Stimulated activated CD4-positive, alpha-beta T cell treated with anti-CD3 and anti-CD28 coated beads, Interleukin-4, amount 100 ng/mL, for 4 hours (primary cell): ENCODE measurements around the gene SNAP47.

Experiments
- DNase-seq, 2 experiments: peaks; one replicate each; pipeline ENCODE4 v3.0.0-alpha.2; 2020

Gene SNAP47

DNA sequence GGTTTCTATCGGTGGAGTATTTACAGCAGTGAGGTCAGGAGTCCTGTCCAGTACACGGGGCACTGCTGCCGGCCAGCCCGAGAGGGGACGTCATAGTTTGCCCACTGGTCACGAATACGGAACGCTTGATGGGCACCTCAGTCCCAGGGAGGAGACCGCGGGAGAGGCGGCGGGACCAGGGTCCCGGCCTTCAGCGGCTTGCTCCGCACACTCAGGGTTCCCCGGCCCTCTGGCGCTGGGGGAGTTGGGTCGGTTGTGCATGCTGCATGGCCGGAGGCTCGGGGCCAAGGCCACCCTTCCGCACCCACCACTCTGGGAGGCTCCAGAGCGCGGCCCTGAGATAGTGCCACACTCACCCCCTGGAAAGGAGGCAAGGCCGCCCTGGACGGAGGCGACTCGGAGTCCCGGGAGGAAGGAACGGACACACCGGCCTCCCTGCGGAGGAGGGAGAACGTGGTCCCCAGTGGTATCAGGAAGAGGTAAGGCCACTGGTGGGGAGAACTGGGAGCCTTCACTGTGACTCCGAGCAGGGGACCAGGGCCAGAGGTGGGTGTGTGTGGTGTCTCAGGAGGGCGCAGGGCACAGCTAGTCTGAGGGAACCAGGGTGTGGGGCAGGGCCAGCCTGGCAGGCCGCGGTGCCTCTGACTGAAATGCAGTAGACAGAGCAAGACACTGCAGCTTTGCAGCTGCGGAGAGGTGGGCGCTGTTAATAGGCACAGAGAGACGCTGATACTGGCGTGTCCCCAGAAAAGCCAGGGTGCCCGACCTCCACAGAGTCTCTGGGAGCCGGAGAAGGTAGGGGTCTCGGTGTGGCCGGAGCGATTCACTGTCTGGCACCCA is 51.7 kb downstream of the SNAP47 start:
- DNase-seq: no peak

DNA sequence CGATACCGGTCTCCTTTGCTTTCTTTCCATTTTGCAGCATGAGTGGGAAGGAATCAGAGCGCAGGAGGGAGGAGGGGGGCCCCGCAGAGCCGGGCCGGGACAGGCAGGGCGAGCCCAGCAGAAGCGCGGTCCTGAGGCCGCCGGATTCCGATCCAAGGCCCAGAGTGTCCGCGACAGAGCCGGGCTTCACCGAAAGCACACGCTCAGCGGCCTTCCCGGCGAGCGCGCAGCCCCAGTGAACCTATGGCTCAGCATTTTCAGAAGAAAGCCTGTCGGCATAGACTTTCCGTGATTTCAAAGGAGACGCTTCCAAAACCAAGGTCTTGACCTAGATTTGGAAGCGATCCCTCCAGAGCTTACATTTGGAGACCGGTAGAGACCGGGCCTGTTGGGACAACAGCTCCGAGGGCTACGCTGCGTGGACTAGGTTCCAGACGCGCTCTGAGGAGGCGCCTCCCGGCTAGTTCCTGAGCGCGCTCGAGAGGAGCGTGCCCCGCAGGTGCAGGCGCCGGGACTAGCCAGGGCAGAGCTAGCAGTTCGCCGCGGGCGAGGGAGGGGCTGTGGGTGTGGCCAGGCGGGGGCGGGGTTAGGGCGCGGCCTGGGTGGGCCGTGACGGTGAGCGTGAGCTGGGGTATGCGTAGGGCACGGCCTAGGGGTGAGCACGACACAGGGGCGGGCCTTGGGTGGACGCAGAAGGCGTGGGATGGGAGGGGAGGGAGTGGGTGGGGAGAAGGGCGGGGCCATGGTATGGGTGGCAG is 52.5 kb downstream of the SNAP47 start:
- DNase-seq: peak; percentile 91 to 92

DNA sequence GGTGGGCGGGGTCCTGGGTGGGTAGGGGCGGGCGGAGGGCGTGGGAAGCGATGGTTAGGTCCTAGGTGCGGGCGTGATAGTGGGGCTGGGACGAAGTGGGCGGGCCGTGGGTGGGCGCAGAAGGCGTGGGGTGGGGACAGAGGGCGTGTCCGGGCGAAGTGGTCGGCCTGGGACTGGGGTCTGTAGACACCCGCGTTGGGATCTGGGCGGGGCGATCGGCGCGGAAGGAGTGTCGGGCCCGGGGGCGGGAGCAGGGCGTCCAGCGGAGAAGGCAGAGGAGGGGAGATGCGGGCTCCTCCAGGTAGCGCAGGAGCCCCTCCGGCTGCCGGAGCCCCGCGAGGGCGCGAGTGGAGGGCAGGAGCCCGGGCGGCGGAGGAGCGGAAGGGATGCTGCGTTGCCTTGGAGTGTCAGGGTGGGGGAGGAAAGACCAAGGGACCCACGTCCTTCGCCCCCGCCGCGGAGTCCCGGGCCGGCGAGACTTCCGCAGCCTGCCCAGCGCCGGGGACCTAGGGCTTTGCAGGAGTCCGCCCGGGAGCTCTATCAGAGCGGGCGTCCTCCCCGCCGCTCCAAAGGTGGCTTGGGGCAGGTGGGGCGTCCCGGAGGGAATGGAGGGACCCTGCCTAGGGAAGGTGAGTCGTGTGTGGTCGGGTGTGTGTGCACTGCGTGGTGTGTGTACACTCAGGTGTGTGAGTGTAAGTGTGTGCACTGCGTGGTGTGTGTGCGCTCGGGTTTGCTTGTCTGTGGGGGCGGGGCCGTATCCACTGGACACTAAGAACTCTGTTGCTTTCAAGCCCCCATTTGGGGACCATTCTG is 53.2 kb downstream of the SNAP47 start:
- DNase-seq: no peak

DNA sequence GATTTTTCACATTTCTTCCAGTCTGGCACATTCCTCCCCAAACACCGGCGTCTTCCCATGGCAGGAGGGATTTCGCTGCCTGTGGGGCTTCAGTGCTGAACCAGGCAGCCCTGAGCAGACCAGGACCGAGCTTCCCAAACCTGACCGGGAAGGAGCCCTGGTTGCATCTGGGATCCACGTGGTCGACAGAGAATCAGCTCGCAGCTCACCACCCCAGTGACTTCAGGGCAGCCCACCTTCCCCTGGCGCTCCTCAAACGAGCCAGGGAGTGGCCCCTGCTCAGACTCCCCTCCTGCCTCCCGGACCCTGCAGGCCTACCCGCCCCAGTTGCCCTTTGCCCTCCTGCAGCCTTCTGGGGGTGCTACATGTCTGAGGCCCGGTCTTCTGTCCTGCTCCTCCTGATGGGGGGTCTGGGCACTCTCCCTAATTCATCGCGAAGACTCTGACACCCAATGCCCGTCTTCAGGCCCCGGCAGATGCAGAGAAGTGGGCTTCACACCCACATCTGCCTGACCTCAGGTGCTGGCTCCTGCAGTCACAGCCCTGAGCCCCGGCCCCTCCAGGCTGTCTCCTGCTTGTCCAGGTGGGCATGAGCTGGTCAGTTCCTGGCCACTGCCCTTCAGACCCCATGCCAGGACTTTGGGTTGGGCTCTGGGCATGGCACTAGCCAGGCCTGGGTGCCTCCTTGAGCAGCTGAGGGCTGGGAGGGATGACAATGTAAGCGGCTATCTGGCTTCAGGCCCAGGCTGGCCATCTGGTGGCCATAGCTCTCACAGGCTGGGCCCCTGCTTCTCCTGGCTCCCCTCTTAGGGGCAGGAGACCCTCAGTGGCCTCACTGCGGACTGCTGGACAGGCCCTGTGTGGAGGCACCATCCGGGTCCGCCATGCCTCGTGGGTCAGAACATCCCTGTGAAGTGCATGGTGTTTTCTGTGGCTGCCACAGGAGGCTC is 54.1 kb downstream of the SNAP47 start:
- DNase-seq: no peak

DNA sequence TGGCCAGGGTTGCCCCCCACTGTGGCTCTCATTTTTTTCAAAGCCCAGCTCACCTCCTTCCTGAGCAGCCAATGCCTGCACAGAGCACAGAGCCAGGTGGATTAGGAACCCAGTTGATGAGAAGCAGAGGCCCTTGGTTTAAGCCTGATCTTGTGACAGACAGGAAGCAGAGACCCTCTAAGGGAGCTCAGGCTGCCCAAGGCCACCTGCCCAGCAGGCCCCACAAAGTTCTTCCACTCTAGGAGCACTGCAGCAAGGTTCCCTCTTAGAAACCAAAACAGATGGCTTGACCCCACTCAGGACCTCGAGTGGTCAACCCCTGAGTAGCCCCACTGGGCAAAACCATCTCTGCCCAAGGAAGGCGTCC is 54.8 kb downstream of the SNAP47 start:
- no peak for DNase-seq

DNA sequence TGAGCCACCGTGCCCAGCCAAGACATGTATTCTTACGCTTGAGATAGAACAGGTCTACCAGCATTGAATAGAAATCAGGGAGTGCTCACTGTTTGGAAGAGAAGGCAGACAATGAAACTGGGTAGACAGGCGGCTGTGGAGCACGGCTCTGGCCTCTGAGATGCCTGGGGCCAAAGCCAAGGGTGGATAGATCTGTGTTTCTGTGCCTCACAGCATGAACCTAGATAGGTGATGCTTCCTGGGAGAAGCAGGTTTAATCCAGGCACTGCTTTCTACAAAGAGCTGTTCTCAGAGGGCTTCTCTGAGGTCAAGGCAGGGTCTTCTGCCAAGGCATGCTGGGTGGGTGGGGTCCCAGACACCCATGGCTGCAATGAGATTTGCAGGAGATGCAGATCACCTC is 55.6 kb downstream of the SNAP47 start:
- DNase-seq: no peak

DNA sequence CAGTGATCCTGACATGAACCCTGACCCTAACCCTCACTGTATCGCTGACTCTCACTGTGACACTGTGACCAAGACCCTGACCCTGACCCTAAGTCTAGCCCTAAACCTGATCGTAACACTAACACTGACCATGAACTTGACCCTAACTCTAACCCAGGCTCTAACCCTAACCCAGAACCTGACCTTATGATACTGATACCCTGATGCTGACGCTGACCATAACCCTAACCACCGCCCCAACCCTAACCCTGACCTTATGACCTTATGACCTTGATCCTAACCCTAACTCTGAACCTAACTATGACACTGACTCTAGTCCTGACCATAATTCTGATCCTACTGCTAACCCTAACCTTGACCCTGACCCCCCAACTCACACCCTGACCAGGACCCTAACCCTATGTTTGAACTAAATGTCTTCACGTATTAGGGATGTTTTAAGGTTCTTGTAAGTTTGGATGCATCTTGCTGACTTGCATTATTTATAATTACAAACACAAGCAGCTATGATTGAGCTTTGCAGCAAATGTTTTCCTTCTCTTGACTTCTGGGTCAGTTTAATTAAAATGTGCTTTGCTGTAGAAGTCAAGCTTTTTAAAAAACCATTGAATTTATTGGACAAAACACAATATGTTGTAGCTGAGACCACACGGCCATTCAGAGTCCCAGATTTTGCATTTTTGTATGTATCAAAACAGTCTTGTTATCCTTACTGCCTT is 56.3 kb downstream of the SNAP47 start:
- no peak for DNase-seq

DNA sequence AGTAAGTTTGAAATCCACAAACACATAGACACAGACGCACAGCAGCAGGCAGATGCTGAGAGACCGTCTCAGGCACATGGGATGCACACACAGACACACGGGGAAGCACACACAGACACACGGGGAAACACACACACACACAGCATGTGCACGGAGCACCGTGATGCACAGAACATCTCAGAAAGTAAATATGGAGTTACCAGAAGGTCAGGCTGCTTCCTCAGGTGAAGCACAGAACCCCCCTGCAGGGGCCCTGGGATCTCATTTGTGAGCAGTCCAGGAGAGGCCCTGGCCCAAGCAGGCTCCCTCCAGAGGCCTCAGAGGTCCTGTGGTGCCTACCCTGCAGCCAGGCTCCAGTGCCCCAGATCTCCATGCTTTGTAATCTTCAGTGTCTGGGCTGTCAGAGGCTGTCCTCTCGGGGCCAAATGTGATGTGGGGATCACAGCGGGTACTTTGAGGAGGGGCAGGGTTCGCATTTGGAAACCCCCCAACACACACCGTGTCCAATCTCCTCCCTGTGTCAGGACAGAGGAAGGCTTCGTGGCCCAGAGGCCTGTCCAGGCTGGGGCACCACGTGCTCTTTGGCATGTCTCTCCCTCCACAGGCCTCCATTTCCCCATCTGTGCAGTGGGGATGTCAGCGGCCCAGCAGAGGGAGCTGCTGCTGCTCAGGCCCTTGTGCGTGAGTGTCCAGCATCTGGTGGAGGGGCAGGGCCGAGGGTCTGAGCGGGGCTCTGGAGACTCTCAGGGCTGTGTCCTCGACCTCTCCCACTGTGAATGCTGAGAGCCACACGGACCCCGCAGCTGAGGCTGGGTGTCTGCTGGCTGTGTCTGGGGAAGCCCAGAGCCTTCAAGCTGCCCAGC is 57.2 kb downstream of the SNAP47 start:
- DNase-seq: no peak

DNA sequence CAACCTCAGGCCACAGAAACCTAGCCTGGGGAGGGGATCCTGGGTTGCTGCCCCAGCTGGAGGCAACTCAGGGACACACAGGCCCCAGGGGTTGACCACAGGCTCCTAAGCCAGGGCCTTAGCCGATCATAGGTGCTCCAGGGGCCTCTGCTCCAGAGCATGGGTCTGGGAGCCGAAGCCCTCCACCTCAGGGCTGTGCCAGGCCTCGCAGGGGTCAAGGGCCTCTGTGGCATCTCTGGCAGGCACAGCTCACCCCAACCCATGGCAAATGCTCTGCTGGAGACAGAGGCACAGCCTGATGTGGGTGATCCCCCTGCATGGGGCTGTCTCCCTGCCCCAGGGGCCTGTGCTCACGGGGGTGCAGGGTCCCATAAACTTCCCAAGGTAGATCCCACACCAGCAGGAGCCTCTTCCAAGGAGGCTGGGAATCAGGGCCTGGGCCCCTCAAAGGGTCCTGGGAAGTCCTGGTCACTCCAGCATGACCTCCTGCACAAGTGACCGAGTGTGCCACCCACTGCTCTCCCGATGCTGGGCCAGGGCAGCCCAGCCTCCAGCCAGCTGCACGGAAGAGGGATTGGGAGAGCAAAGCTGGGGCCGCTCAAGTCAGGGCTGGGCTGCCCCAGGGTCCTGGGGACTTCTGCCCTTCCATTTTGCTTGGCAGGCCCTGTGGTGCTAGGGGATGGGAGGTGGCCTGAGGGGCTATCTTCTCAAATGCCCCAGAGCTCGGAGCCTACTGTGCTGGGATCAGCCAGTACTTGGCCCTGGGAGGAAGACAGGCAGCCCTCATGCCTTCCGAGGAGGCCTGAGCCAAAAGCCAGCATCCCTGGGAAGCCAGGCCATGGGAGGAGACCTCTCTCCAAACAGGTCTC is 58.1 kb downstream of the SNAP47 start:
- DNase-seq: no peak

DNA sequence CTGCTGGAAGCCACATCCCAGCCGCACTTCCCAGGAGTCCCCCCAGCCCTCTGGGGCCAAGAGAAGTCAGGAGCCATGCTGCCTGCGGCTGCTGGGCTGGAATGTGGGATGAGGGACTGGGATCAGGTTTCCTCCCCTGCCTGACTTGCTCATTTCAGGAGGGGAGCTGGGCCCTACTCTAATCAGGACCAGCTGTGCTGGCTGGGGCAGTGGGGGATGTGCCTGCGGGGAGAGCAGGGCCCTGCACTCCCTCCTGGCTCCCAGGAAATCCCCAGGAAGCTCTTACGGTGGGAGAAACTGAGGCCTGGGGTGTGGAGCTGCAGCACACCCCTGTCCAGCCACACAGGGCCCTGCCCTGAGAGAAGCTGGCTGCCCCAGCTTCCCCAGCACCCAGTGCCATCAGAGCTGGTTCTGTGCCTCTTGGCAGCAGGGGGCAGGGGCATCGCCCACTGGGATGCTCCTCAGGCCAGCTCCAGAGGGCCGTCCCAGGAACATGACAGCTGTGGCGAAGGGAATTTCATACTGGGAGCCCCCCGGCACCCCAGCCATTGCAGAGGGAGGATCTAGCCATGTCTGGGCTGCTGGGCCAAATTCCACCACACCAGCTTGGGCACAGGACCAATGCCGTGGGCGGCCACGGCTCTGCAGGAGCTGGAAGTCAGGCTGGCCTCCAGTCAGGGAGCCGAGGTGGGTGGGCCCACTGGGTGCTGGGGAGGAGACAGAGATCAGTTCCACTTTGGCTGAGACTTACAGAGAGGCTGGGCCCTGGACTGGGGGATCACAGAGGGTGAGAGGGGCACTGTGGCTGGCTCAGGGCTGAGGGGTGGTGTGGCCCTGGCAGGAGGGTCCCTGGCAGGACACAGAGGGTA is 58.9 kb downstream of the SNAP47 start:
- DNase-seq: no peak

DNA sequence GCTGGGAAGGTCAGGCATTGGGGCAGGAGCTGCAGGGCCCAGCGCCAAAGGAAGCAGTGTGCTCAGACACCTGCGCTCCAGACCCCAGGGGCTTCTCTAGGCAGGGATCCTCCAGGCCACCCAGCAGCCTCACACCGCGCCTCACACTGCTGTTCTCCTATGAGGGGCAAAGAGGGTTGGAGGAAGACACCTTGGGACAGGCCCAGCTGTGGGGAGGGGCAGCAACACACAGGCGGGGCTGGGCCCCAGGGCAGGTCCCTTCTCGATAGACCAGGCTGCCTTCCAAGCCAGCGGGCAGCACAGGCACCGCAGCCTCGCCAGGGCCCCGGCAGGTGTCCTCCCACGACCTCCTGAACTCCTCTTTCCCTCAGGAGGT is 59.6 kb downstream of the SNAP47 start:
- no peak for DNase-seq

DNA sequence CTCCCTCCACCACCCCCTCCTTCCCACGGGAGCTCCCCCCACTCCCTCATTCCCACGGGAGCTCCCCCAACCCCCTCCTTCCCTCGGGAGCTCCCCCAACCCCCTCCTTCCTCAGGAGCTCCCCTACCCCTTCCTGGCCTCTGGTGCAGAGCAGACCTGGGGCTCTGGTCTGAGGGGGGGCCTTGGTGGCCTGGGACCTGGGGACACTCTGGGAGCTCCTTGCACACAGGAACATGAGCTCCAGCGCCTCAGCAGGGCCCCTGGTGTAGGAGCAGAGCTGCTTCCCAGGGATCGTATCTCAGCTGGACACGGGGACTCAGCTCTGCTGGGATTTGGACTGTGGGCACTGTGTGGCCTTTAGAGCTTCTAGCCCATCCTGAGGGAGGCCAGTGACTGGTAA is 60.5 kb downstream of the SNAP47 start:
- DNase-seq: no peak

DNA sequence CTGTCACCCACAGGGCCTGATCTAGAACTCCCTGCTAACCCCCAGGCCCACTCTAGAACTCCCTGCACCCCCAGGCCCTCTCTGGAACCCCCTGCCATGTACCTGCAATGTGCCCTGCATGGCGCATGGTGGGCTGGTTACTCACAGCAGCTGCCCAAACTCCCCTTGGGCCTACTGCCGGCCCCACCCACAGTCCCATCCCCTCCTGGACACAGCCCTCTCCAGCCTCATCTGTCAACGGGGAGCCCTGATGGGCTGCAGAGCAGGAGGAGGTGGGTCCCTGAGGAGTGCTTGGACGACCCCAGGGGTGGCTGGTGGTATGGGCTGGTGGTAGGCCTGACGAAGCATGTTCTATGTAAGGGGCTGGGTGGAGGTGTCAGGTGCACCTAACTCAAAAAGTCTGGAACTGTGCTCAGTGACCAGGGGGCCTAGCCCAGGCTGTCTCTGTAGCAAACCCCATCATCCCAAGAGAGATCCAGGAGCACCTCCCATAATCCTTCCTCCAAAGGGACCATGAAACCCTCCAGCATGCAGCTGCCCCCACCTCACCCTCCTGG is 61.2 kb downstream of the SNAP47 start:
- no peak for DNase-seq

DNA sequence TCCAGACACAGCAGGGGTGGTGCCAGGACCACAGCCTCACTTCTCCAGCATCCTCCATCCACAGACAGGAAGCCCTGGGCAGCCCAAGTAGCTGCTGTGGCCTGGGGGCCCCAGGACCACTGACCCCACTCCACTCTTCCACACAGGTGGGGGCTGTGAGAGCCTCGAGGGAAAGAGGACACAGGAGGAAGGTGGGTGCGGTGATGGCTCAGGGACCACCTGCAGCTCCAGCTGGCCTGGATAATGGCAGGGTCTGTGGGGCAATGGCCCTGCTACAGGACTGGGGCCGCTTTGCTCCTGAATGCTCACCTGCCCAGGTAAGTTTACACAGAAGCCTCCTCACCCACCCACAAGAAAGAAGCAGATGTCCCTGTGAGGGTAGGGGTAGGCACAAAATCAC is 61.9 kb downstream of the SNAP47 start:
- no peak for DNase-seq

DNA sequence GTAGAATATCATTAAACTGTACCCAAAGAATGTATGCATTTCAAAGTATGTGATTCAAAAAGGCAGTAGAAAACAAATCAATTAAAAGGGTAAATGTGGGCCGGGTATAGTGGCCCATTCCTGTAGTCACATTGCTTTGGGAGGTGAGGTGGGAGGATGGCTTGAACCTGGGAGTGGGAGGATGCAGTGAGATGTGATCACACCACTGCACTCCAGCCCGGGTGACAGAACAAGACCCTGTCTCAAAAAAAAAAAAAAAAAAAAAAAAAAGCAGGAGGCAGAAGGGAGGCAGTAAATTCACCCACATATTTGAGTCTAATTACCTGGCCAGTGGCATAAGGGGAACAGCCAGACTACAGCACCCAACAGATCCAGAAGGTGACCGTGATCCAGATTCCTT is 62.4 kb downstream of the SNAP47 start:
- no peak for DNase-seq

DNA sequence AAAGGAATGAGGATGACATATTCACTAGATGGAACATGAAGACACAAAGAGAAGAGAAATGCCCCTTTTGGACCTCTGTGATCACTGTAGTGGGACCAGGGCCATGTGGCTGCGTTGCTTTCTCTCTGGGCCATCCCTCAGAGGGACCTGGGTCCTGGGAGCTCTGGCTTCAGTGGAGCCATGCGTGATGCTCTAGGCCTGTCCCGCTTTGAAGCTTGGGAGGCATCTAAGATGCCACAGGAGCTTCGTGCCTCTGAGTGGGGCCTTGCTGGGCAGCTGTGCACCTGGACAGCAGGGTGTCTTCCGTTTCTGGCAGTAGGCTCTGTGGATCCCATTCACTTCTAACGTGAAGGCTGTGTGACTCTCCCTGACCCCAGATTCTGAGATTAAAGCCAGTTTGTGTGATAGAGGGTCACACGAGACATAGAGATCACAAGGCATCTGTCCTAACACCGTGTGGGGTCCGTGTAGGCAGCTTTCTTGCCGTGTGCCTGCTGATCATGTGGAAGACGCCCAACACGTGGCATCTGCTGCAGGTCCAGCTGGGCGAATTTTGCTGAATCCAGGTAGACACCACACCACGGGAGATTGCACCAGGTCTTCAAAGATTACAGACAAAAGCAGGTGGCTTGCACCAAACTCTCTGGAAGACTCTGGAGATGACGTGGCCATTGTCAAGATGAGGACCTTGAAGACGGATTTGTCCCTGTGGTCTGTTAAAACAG is 63.0 kb downstream of the SNAP47 start:
- no peak for DNase-seq

DNA sequence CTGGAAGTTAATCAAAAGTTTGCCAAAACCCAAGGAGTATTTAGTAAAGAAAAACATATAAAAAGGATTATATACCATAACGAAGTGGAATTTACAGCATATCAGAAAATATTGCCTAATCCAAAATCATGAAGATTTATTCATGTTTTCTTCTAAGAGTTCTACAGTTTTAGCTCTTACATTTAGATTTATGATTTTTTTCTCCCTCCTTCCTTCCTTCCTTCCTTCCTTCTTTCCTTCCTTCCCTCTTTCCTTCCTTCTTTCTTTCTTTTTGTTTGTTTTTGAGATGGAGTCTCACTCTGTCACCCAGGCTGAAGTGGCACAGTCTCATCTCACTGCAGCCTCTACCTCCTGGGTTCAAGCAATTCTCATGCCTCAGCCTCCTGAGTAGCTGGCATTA is 64.5 kb downstream of the SNAP47 start:
- no peak for DNase-seq

DNA sequence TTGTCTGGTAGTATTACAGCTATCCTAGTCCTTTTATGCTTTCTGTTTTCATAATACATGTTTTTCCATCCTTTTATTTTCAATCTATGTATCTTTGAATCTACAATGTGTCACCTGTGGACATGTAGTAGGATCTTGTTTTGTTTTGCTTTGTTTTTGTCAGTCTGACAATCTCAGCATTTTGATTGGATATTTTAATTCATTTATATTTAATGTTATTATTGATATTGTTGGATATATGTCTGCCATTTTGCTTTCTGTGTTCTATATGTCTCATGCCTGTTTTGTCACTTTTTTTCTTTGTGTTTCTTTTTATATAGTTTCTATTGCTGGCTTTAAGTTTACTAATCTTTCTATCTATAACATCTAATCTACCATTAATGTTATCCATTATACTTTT is 68.7 kb downstream of the SNAP47 start:
- DNase-seq: no peak
